Neutrophil (primary cell): ENCODE data around the gene MEAF6.

Experiments
- H3K27ac ChIP-seq: fragments of 200-600 bp; sonication (generic); 2 replicates; pipeline ENCODE4 v1.5.1; 2016; ENCODE audit warnings: mild to moderate bottlenecking, moderate library complexity
- H3K27me3 ChIP-seq: fragments of 200-600 bp; sonication (generic); 2 replicates; pipeline ENCODE4 v1.6.0; 2016; ENCODE audit warnings: mild to moderate bottlenecking
- H3K36me3 ChIP-seq: fragments of 200-600 bp; sonication (generic); 2 replicates; pipeline ENCODE4 v1.5.1; 2017
- H3K4me1 ChIP-seq, 2 experiments: fragments of 200-600 bp in 1 of 2; sonication (generic) in 1 of 2; 1 replicate in 1 of 2; 2 replicates in 1 of 2; pipeline versions ENCODE4 v1.5.1 to v1.6.1; 2013 to 2016; ENCODE audit warnings: low read depth in 1 of 2, low read length in 1 of 2, mild to moderate bottlenecking in 1 of 2, moderate library complexity in 1 of 2; ENCODE audit not compliant: control insufficient read depth in 1 of 2, insufficient read depth in 1 of 2
- H3K4me3 ChIP-seq, 2 experiments: fragments of 200-600 bp in 1 of 2; sonication (generic) in 1 of 2; 1 replicate in 1 of 2; 2 replicates in 1 of 2; pipeline ENCODE4 v1.5.1; 2013 to 2016; ENCODE audit warnings: low read depth in 1 of 2, low read length in 1 of 2, mild to moderate bottlenecking in 1 of 2, moderate library complexity in 1 of 2
- H3K9me3 ChIP-seq: fragments of 200-600 bp; sonication (generic); 2 replicates; pipeline ENCODE4 v1.5.1; 2016
- CTCF ChIP-seq: fragments of 200-600 bp; sonication (generic); IDR thresholded peaks from 2 replicates; pipeline ENCODE4 v1.5.1; 2016; ENCODE audit warnings: antibody characterized with exemption

Gene MEAF6

GRCh38 chr1:37442644-37443043, 71.9 kb downstream of the MEAF6 start:
- no peak for TF ChIP-seq CTCF
- Histone ChIP-seq H3K36me3 (no peaks in the 10 kb centered on the region), H3K27ac (no peak overlapping the region), H3K27me3 (peaks cover 29% of the 10 kb centered on the region), H3K9me3 (no peaks in the 10 kb centered on the region), H3K4me3 (no peak overlapping the region), H3K4me1 (no peaks in the 10 kb centered on the region)
